Neural cell (in vitro differentiated cells): ENCODE data around the gene GNG13. TPM values are rescaled to one million over a fixed set of nuclear protein-coding genes. Genes with fewer than 3 reads are reported as not detected.
"Not testable (repeated sequence)": the region's sequence is repeated elsewhere in the genome, so short reads cannot be mapped to it uniquely, and the experiment has no call there.

Experiments used
- H2AFZ ChIP-seq: fragments of 200-600, 300-800 bp; sonication (generic), shearing (Covaris generic); 2 replicates; pipeline ENCODE4 v1.6.0; 2014; ENCODE audit warnings: low read depth, mild to moderate bottlenecking, antibody characterized with exemption, low read length, moderate library complexity
- H3F3A ChIP-seq: fragments of 200-600 bp; shearing (Covaris generic); 2 replicates; pipeline ENCODE4 v1.6.1; 2016; ENCODE audit warnings: mild to moderate bottlenecking, moderate library complexity, mixed read lengths, antibody characterized with exemption, low read length; ENCODE audit not compliant: insufficient read depth, poor library complexity, severe bottlenecking
- H3K27ac ChIP-seq: fragments of 200-600, 300-800 bp; sonication (generic), shearing (Covaris generic); 2 replicates; pipeline ENCODE4 v1.5.1; 2014; ENCODE audit warnings: mild to moderate bottlenecking, low read length, moderate library complexity
- H3K27me3 ChIP-seq: fragments of 300-800, 200-600 bp; sonication (generic), shearing (Covaris generic); 2 replicates; pipeline ENCODE4 v1.6.0; 2014; ENCODE audit warnings: mild to moderate bottlenecking, low read depth, low read length, moderate library complexity; ENCODE audit not compliant: insufficient read depth
- H3K36me3 ChIP-seq: fragments of 300-800, 200-600 bp; sonication (generic), shearing (Covaris generic); 2 replicates; pipeline ENCODE4 v1.5.1; 2014; ENCODE audit warnings: mild to moderate bottlenecking, antibody characterized with exemption, low read length, moderate library complexity; ENCODE audit not compliant: insufficient read depth
- H3K4me2 ChIP-seq: fragments of 300-800, 200-600 bp; sonication (generic), shearing (Covaris generic); 2 replicates; pipeline ENCODE4 v1.6.0; 2014; ENCODE audit warnings: mild to moderate bottlenecking, low read length
- H3K4me3 ChIP-seq: fragments of 300-800, 200-600 bp; sonication (generic), shearing (Covaris generic); 2 replicates; pipeline ENCODE4 v1.5.1; 2014; ENCODE audit warnings: mild to moderate bottlenecking, low read length, moderate library complexity
- H3K79me2 ChIP-seq: fragments of 200-600 bp; shearing (Covaris generic); replicated peaks from 2 replicates; pipeline ENCODE4 v1.6.0; 2014; ENCODE audit warnings: mild to moderate bottlenecking, low read length, moderate library complexity; ENCODE audit not compliant: insufficient read depth
- H3K9ac ChIP-seq: fragments of 300-800, 200-600 bp; sonication (generic), shearing (Covaris generic); 2 replicates; pipeline ENCODE4 v1.6.1; 2016; ENCODE audit warnings: mild to moderate bottlenecking, low read length, mixed read lengths
- H3K9me2 ChIP-seq: fragments of 200-600 bp; shearing (Covaris generic); 2 replicates; pipeline ENCODE4 v1.6.1; 2016; ENCODE audit warnings: mild to moderate bottlenecking, low read length, mixed read lengths; ENCODE audit not compliant: insufficient read depth
- H3K9me3 ChIP-seq: fragments of 200-600, 300-800 bp; sonication (generic), shearing (Covaris generic); 2 replicates; pipeline ENCODE4 v1.6.1; 2016; ENCODE audit warnings: mild to moderate bottlenecking, mixed run types, low read length, moderate library complexity, mixed read lengths
- H4K20me1 ChIP-seq: fragments of 200-600 bp; shearing (Covaris generic); 2 replicates; pipeline ENCODE4 v1.6.1; 2016; ENCODE audit warnings: mild to moderate bottlenecking, mixed run types; ENCODE audit not compliant: insufficient read depth
- EP300 ChIP-seq: fragments of 450-650 bp; conservative IDR thresholded peaks from 2 replicates; pipeline ENCODE4 v1.6.1; 2014; ENCODE audit warnings: antibody characterized with exemption, mild to moderate bottlenecking, moderate library complexity; ENCODE audit not compliant: poor library complexity, severe bottlenecking
- EZH2 ChIP-seq: fragments of 200-600, 300-800 bp; shearing (Covaris generic), sonication (generic); IDR thresholded peaks from 2 replicates; pipeline ENCODE4 v1.6.1; 2014; ENCODE audit warnings: antibody characterized with exemption, low read length, borderline replicate concordance, mild to moderate bottlenecking; ENCODE audit not compliant: insufficient read depth, poor library complexity, severe bottlenecking
- MXI1 ChIP-seq: fragments of 450-650 bp; conservative IDR thresholded peaks from 2 replicates; pipeline ENCODE4 v1.6.1; 2014; ENCODE audit warnings: antibody characterized with exemption, mild to moderate bottlenecking; ENCODE audit not compliant: poor library complexity, severe bottlenecking
- POLR2AphosphoS5 ChIP-seq: IDR thresholded peaks from 2 replicates; pipeline ENCODE4 v1.6.1; 2012
- RAD21 ChIP-seq: fragments of 450-650 bp; conservative IDR thresholded peaks from 2 replicates; pipeline ENCODE4 v1.6.1; 2014; ENCODE audit warnings: antibody characterized with exemption, mild to moderate bottlenecking, moderate library complexity
- SMC3 ChIP-seq: fragments of 450-650 bp; conservative IDR thresholded peaks from 2 replicates; pipeline ENCODE4 v1.6.1; 2014; ENCODE audit warnings: antibody characterized with exemption, mild to moderate bottlenecking, moderate library complexity; ENCODE audit not compliant: poor library complexity
- TAF1 ChIP-seq: IDR thresholded peaks from 2 replicates; pipeline ENCODE4 v1.6.1; 2012; ENCODE audit warnings: low read depth
- polyA plus RNA-seq: library from polyadenylated mRNA; depleted of rRNA; stranded (reverse); fragments of >200 nt; gene quantifications from 2 replicates; pipeline ENCODE4 v1.2.3, GENCODE V29; 2014
- TF ChIP-seq, protein P1 (sequence below): IDR thresholded peaks from 2 replicates; pipeline ENCODE4 v1.6.1; 2012; ENCODE audit warnings: borderline replicate concordance
- TF ChIP-seq, protein P2 (sequence below): fragments of 450-650 bp; IDR thresholded peaks from 2 replicates; pipeline ENCODE4 v1.5.1; 2014; ENCODE audit warnings: antibody characterized with exemption, mild to moderate bottlenecking, moderate library complexity; ENCODE audit not compliant: poor library complexity, severe bottlenecking

Gene GNG13
- polyA plus RNA-seq, 1 donor from 2014 or later: not detected

DNA sequence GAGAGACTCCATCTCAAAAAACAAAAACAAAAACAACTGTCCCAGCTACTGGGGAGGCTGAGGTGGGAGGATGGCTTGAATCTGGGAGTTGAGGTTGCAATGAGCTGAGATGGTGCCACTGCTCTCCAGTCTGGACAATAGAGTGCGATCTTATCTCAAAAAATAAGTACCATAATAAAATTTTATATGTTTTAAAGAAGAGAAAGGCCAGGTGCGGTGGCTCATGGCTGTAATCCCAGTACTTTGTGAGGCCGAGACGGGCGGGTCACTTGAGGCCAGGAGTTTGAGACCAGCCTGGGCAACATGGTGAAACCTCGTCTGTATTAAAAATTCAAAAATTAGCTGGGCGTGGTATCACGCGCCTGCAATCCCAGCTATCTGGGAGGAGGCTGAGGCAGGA, 23.7 kb downstream of the GNG13 start:
- Histone ChIP-seq H3K9ac (no peak overlapping the region), H3K9me2 (no peaks in the 10 kb centered on the region), H3K4me2 (no peak overlapping the region), H3K79me2 (no peaks in the 10 kb centered on the region), H3K4me3 (no peak overlapping the region), H3F3A (no peaks in the 10 kb centered on the region), H3K9me3 (no peaks in the 10 kb centered on the region), H3K36me3 (no peaks in the 10 kb centered on the region), H2AFZ (no peak overlapping the region), H4K20me1 (no peaks in the 10 kb centered on the region), H3K27me3 (no peaks in the 10 kb centered on the region), H3K27ac (no peak overlapping the region)
- TF ChIP-seq TAF1 (no peak), POLR2AphosphoS5 (no peak)

DNA sequence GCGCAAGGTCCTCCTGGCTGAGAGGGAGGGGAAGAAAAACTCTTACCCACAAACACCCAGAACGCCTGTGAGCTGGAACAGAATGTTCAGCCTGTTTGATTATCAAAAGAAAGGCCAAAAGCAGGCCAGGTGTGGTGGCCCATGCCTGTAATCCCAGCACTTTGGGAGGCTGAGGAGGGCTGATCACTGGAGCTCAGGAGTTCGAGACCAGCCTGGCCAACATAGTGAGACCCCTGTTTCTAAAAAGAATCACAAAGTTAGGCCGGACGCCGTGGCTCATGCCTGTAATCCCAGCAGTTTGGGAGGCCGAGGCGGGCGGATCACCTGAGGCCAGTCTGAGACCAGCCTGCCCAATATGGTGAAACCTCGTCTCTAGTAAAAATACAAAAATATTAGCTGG, 24.2 kb downstream of the GNG13 start:
- H3K9me3 ChIP-seq, H3K27ac ChIP-seq, H3K9me2 ChIP-seq, H3K27me3 ChIP-seq, H2AFZ ChIP-seq, H3K36me3 ChIP-seq, H3K4me3 ChIP-seq, H3K79me2 ChIP-seq, H4K20me1 ChIP-seq, H3K4me2 ChIP-seq, H3F3A ChIP-seq, H3K9ac ChIP-seq: not testable (repeated sequence)

DNA sequence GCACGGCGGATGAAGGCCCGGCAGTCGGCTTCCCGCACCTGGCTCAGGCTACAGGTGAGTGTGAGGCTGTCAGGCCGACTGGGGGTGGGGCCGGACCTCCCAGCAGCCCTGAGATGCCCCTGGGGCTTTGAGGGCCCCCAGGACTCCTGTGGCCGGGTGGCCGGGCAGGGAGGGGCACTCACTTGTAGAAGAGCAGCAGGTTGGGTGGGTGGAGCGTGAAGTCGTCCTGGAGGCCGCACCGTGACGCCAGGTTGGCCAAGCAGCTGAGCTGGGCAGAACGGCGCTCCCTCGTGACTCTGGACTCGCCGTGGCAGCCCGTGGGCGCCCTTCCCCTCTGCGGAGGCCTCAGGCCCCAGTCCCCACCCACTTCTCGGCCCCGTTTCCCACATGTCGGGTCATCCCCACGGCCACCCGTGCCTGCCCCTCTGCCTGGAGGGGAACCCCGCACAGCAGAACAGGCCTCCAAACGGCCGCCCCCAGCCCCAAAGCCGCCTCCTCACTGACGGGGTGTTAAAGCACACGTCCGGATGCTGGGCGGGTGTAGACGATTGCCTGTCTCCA, 25.2 kb downstream of the GNG13 start:
- Histone ChIP-seq H3K9me3 (no peaks in the 10 kb centered on the region), H3K4me3 (no peak overlapping the region), H3K27me3 (no peaks in the 10 kb centered on the region), H3K79me2 (no peaks in the 10 kb centered on the region), H2AFZ (no peak overlapping the region), H3K27ac (no peak overlapping the region), H3F3A (no peaks in the 10 kb centered on the region), H3K36me3 (no peaks in the 10 kb centered on the region), H3K9me2 (no peaks in the 10 kb centered on the region), H3K4me2 (no peak overlapping the region), H4K20me1 (no peaks in the 10 kb centered on the region), H3K9ac (no peak overlapping the region)
- TF ChIP-seq SMC3 (no peak), RAD21 (no peak), EZH2 (no peak), MXI1 (no peak), POLR2AphosphoS5 (no peak), TAF1 (no peak), EP300 (no peak)
- TF ChIP-seq, protein P1, sequence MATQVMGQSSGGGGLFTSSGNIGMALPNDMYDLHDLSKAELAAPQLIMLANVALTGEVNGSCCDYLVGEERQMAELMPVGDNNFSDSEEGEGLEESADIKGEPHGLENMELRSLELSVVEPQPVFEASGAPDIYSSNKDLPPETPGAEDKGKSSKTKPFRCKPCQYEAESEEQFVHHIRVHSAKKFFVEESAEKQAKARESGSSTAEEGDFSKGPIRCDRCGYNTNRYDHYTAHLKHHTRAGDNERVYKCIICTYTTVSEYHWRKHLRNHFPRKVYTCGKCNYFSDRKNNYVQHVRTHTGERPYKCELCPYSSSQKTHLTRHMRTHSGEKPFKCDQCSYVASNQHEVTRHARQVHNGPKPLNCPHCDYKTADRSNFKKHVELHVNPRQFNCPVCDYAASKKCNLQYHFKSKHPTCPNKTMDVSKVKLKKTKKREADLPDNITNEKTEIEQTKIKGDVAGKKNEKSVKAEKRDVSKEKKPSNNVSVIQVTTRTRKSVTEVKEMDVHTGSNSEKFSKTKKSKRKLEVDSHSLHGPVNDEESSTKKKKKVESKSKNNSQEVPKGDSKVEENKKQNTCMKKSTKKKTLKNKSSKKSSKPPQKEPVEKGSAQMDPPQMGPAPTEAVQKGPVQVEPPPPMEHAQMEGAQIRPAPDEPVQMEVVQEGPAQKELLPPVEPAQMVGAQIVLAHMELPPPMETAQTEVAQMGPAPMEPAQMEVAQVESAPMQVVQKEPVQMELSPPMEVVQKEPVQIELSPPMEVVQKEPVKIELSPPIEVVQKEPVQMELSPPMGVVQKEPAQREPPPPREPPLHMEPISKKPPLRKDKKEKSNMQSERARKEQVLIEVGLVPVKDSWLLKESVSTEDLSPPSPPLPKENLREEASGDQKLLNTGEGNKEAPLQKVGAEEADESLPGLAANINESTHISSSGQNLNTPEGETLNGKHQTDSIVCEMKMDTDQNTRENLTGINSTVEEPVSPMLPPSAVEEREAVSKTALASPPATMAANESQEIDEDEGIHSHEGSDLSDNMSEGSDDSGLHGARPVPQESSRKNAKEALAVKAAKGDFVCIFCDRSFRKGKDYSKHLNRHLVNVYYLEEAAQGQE: no peak
- TF ChIP-seq, protein P2, sequence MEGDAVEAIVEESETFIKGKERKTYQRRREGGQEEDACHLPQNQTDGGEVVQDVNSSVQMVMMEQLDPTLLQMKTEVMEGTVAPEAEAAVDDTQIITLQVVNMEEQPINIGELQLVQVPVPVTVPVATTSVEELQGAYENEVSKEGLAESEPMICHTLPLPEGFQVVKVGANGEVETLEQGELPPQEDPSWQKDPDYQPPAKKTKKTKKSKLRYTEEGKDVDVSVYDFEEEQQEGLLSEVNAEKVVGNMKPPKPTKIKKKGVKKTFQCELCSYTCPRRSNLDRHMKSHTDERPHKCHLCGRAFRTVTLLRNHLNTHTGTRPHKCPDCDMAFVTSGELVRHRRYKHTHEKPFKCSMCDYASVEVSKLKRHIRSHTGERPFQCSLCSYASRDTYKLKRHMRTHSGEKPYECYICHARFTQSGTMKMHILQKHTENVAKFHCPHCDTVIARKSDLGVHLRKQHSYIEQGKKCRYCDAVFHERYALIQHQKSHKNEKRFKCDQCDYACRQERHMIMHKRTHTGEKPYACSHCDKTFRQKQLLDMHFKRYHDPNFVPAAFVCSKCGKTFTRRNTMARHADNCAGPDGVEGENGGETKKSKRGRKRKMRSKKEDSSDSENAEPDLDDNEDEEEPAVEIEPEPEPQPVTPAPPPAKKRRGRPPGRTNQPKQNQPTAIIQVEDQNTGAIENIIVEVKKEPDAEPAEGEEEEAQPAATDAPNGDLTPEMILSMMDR: no peak
